HepG2 (cell line): ENCODE results near the gene DNPH1.

Source experiments
- ZBTB40 ChIP-seq, 2 experiments: fragments of 450-650 bp in 1 of 2; sonication (generic) in 1 of 2; formaldehyde crosslinking in 1 of 2; IDR thresholded peaks; 2 replicates each; pipeline versions ENCODE4 v1.6.1 to v1.8.0; 2016 to 2022; ENCODE audit warnings: antibody characterized with exemption in 1 of 2, mild to moderate bottlenecking in 1 of 2, missing genetic modification reagents in 1 of 2
- ZNF142 ChIP-seq: sonication (generic); formaldehyde crosslinking; IDR thresholded peaks from 2 replicates; pipeline ENCODE4 v1.4.0; 2020; ENCODE audit warnings: missing genetic modification reagents

GRCh38 chr6:43187821-43188220, 41.5 kb downstream of the DNPH1 start:
- TF ChIP-seq ZBTB40 (IDR thresholded peaks at IDR 0.05) (no peak), ZBTB40 (CRISPR knock-in tag; IDR thresholded peaks at IDR 0.05) (no peak), ZNF142 (no peak)
